HepG2 (cell line): ENCODE results near the gene BRSK2. TPM values are rescaled to one million over a fixed set of nuclear protein-coding genes. Genes with fewer than 3 reads are reported as not detected.

Experiments used
- ATM ChIP-seq: fragments of 450-650 bp; IDR thresholded peaks from 2 replicates; pipeline ENCODE4 v1.7.1; 2017; ENCODE audit warnings: mild to moderate bottlenecking, borderline replicate concordance
- BRCA1 ChIP-seq: sonication (generic); formaldehyde crosslinking; IDR thresholded peaks from 2 replicates; pipeline ENCODE4 v1.4.0; 2020; ENCODE audit warnings: missing genetic modification reagents
- ELK4 ChIP-seq: sonication (generic); formaldehyde crosslinking; IDR thresholded peaks from 2 replicates; pipeline ENCODE4 v1.9.0; 2021; ENCODE audit warnings: missing genetic modification reagents, borderline replicate concordance
- GMEB1 ChIP-seq: sonication (generic); formaldehyde crosslinking; IDR thresholded peaks from 2 replicates; pipeline ENCODE4 v1.5.1; 2020; ENCODE audit warnings: missing genetic modification reagents, mild to moderate bottlenecking, borderline replicate concordance
- HOXA7 ChIP-seq: sonication (generic); formaldehyde crosslinking; IDR thresholded peaks from 2 replicates; pipeline ENCODE4 v1.8.1; 2022; ENCODE audit warnings: mild to moderate bottlenecking, missing genetic modification reagents, moderate library complexity
- MBNL3 ChIP-seq: fragments of 250-450 bp; sonication (Bioruptor Pico); conservative IDR thresholded peaks from 2 replicates; pipeline ENCODE4 v1.8.0; 2022; ENCODE audit warnings: mild to moderate bottlenecking, inconsistent platforms
- MTA1 ChIP-seq: sonication (generic); formaldehyde crosslinking; IDR thresholded peaks from 2 replicates; pipeline ENCODE4 v1.4.0; 2020; ENCODE audit warnings: missing genetic modification reagents, mild to moderate bottlenecking, borderline replicate concordance
- NKX3-1 ChIP-seq: sonication (generic); formaldehyde crosslinking; IDR thresholded peaks from 2 replicates; pipeline ENCODE4 v1.5.0; 2020; ENCODE audit warnings: missing genetic modification reagents
- PHB2 ChIP-seq: fragments of 450-650 bp; IDR thresholded peaks from 2 replicates; pipeline ENCODE4 v1.6.1; 2018; ENCODE audit not compliant: partially characterized antibody
- PHF5A ChIP-seq: IDR thresholded peaks from one replicate; pipeline ENCODE4 v1.6.1; 2018; ENCODE audit warnings: low read depth, missing genetic modification reagents; ENCODE audit not compliant: unreplicated experiment
- RBM22 ChIP-seq: fragments of 200-400 bp; formaldehyde crosslinking; optimal IDR thresholded peaks from 2 replicates; pipeline ENCODE3; 2017; ENCODE audit warnings: mild to moderate bottlenecking, low read length, moderate library complexity
- RERE ChIP-seq: IDR thresholded peaks from 2 replicates; pipeline ENCODE4 v1.6.1; 2016; ENCODE audit warnings: low read depth, missing genetic modification reagents, missing compliant biosample characterization
- RNF2 ChIP-seq: fragments of 450-650 bp; conservative IDR thresholded peaks from 2 replicates; pipeline ENCODE4 v1.6.1; 2016; ENCODE audit warnings: low read depth
- SOX6 ChIP-seq, 2 experiments: fragments of 450-650 bp in 1 of 2; sonication (generic) in 1 of 2; formaldehyde crosslinking in 1 of 2; IDR thresholded peaks; 2 replicates each; pipeline versions ENCODE4 v1.4.0 to v1.6.1; 2017 to 2020; ENCODE audit warnings: antibody characterized with exemption in 1 of 2, mild to moderate bottlenecking in 1 of 2, missing genetic modification reagents in 1 of 2
- SP1 ChIP-seq, 2 experiments: fragments of 450-650 bp in 1 of 2; sonication (generic) in 1 of 2; formaldehyde crosslinking in 1 of 2; IDR thresholded peaks; 2 replicates each; pipeline versions ENCODE4 v1.4.0 to v1.6.1; 2016 to 2020; ENCODE audit warnings: missing genetic modification reagents in 1 of 2
- TCF12 ChIP-seq, 2 experiments: fragments of 450-650 bp in 1 of 2; sonication (generic) in 1 of 2; formaldehyde crosslinking in 1 of 2; IDR thresholded peaks; 2 replicates each; pipeline versions ENCODE4 v1.6.1 to v1.8.0; 2017 to 2022; ENCODE audit warnings: antibody characterized with exemption in 1 of 2, mild to moderate bottlenecking in 1 of 2, missing genetic modification reagents in 1 of 2, moderate library complexity in 1 of 2
- ZNF160 ChIP-seq: sonication (generic); formaldehyde crosslinking; IDR thresholded peaks from 2 replicates; pipeline ENCODE4 v1.8.0; 2022; ENCODE audit warnings: mild to moderate bottlenecking, inconsistent platforms, missing genetic modification reagents
- ZNF501 ChIP-seq: sonication (generic); formaldehyde crosslinking; IDR thresholded peaks from 2 replicates; pipeline ENCODE4 v1.5.1; 2020; ENCODE audit warnings: mild to moderate bottlenecking, moderate library complexity, missing genetic modification reagents
- ZUFSP ChIP-seq: sonication (generic); formaldehyde crosslinking; IDR thresholded peaks from 2 replicates; pipeline ENCODE4 v1.9.0; 2021; ENCODE audit warnings: missing genetic modification reagents, mild to moderate bottlenecking, borderline replicate concordance
- polyA plus RNA-seq, 8 experiments: library from polyadenylated mRNA; depleted of rRNA in 3 of 8; stranded (reverse) in 7 of 8; unstranded in 1 of 8; fragments of >200 nt; fragmentation: Illumina TruSeq in 4 of 8; extraction: Trizol in 4 of 8; gene quantifications; 2 replicates each; pipeline versions ENCODE4 v1.2.1 to v1.2.3, GENCODE V29; 2011 to 2016; ENCODE audit warnings: low read depth in 4 of 8, missing spikeins in 1 of 8, mixed read lengths in 1 of 8; ENCODE audit not compliant: insufficient read depth in 1 of 8
- total RNA-seq, 5 experiments: library from RNA; depleted of rRNA; stranded (reverse); fragments of >200 nt; fragmentation: Illumina TruSeq; extraction: Trizol; gene quantifications; 2 replicates each; pipeline ENCODE4 v1.2.3, GENCODE V29; 2016; ENCODE audit warnings: low read depth in 1 of 5

BRSK2 gene
- total and polyA plus RNA-seq, 2 of the 13 experiments (the other 11 are each of a cell fraction or from before 2014, with no cell fraction given): 0.74 to 1.1 TPM

GRCh38 chr11:1401656-1402221, 12.0 kb downstream of the BRSK2 start (continued):
- TF ChIP-seq RBM22 (no peak), ATM (no peak), GMEB1 (no peak), ELK4 (no peak), HOXA7 (CRISPR knock-in tag) (0 out of 2 replicates have a peak, but pooled peaks have one; percentile 68), TCF12 (IDR thresholded peaks at IDR 0.05) (no peak), TCF12 (CRISPR knock-in tag; IDR thresholded peaks at IDR 0.05) (no peak), MTA1 (CRISPR knock-in tag) (no peak), PHF5A (CRISPR knock-in tag) (no peak), RNF2 (no peak), ZNF501 (CRISPR knock-in tag) (no peak), MBNL3 (CRISPR knock-in tag) (no peak), ZNF160 (CRISPR knock-in tag) (0 out of 2 replicates have a peak, but pooled peaks have one; percentile 31), ZUFSP (CRISPR knock-in tag) (no peak), SP1 (IDR thresholded peaks at IDR 0.05) (no peak), SP1 (CRISPR knock-in tag; IDR thresholded peaks at IDR 0.05) (no peak), NKX3-1 (CRISPR knock-in tag) (peak; percentile 53; the same call in 1 of the 2 replicates), RERE (no peak), SOX6 (IDR thresholded peaks at IDR 0.05) (no peak), SOX6 (CRISPR knock-in tag; IDR thresholded peaks at IDR 0.05) (no peak), PHB2 (no peak), BRCA1 (CRISPR knock-in tag) (0 out of 2 replicates have a peak, but pooled peaks have one; percentile 71)
